Measurements from ENCODE around the gene C17orf58.

Gene C17orf58

DNA sequence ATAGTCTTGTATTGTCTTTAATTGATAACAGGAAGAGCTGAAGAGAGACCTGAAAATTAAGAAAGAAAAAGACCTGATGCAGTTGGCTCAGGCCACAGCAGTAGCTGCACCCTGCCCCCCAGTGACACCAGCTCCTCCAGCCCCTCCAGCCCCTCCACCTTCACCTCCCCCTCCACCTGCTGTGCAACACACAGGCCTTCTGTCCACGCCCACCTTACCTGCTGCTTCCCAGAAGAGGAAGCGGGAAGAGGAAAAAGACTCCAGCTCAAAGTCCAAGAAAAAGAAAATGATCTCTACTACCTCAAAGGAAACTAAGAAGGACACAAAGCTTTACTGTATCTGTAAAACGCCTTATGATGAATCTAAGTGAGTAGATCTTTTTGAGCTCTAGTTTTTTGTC is 36.8 kb downstream of the C17orf58 start:
- no peak for DNase-seq (ENCODE audit: low spot score)

DNA sequence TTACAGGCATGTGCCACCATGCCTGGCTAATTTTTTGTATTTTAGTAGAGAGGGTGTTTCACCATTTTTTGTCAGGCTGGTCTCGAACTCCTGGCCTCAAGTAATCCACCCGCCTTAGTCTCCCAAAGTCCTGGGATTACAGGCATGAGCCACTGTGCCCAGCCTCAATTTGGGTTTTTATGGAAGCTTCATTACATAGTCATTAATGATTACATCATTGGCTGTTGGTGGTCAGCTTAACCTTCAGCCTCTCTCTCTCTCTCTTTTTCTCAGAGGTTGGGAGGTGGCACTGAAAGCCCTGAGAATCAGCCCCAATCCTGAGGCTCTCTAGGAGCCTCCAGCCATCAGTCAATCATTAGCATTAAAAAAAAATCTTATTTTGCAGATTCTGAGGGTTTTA is 45.3 kb downstream of the C17orf58 start:
- no peak for DNase-seq (ENCODE audit: low spot score)

DNA sequence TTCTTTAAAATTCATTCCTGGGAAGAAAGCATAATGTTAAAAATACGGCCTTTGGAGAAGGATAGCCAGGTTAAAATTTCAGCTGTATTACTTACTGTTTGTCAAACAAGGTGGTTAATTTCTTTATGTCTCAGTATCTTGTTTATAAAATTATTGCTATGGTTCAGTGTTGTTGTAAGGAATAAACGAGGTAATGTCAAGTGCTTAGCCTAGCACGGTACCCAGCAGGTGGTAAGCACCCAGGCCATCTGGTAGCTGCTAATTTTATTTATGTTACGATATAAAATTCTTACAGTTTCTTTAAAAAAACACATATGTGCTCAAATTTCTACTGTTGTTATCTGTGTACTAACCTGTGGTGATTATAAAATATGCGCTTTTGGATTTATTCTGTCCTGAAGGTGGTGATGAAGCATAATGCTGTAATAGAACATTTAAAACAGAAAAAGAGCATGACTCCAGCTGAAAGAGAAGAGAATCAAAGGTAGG is 48.9 kb downstream of the C17orf58 start:
- no peak for DNase-seq (ENCODE audit: low spot score)

DNA sequence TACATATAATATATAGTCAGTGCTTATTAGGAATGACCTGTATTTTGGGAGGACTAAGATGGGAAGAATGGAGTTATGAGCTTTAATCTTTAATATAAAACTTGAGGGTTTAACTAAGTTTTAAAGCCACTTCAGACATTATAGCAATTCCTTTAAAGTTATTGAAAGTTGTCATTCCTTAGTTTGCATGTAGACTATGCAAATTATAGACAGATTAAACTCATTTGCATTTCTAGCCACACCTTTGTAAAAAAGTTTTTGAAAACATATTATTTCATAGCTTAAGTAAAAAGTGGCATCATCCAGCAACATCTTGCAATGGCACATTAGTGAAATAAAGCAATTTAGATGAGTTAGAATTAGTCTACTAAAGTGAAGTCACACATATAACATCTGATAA is 49.8 kb downstream of the C17orf58 start:
- DNase-seq (ENCODE audit: low spot score), result no peak

DNA sequence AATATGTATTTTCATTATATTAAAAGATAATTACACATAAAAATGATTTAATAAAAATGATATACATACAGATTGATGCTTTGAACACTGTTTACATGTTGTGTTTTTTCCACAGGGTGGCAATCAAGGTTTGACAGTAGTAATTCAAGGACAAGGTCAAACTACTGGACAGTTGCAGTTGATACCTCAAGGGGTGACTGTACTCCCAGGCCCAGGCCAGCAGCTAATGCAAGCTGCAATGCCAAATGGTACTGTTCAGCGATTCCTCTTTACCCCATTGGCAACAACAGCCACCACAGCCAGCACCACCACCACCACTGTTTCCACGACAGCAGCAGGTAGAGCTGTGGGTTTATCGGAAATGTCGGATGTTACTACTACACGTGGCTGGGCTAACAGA is 52.2 kb downstream of the C17orf58 start:
- no peak for DNase-seq (ENCODE audit: low spot score)

DNA sequence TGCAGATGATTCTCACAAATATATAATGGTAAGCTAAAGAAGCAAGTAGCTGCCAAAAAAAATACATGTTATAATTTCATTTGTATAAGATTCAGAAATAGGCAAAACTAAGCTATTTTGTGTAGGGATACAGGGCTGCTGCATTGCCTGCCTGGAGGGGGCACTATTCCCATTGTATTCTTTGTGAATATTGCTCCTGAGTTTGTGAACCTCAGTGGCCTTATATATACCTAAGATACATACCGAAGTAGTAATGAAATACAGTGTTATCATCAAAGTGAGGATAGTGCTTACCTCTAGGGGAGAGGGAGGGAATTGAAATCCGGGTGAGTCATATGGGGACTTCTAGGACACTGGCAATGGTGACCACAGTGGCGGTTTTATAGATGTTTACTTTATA is 53.5 kb downstream of the C17orf58 start:
- no peak for DNase-seq (ENCODE audit: low spot score)
